LNCAP (cell line): ENCODE measurements around the gene SMIM12.

ENCODE experiments used
- CTCF ChIP-seq: fragments of 450-650 bp; IDR thresholded peaks from 2 replicates; pipeline ENCODE4 v1.5.1; 2017; ENCODE audit warnings: mild to moderate bottlenecking

The SMIM12 gene

GRCh38 chr1:34842073-34842472, 17.5 kb downstream of the SMIM12 start:
- TF ChIP-seq CTCF: no peak

GRCh38 chr1:34840426-34840825, 19.1 kb downstream of the SMIM12 start:
- no peak for TF ChIP-seq CTCF

GRCh38 chr1:34839526-34840305, 19.8 kb downstream of the SMIM12 start:
- TF ChIP-seq CTCF: no peak

GRCh38 chr1:34833711-34834110, 25.8 kb downstream of the SMIM12 start:
- no peak for TF ChIP-seq CTCF

- no peak for TF ChIP-seq CTCF
These were observed 27.8 kb downstream of the SMIM12 start for GRCh38 chr1:34831721-34832246.

- no peak for TF ChIP-seq CTCF
These were observed 30.3 kb downstream of the SMIM12 start for GRCh38 chr1:34829250-34829649.

GRCh38 chr1:34828611-34829010, 30.9 kb downstream of the SMIM12 start:
- TF ChIP-seq CTCF: no peak
